ENCODE measurements around the gene ABLIM3.

GRCh38 chr5:149126906-149127305 is 14.4 kb upstream of the ABLIM3 start:
- TF ChIP-seq POLR2A (IDR thresholded peaks at IDR 0.05; ENCODE audit: low read length) (no peak), GATA1 (IDR thresholded peaks at IDR 0.05; ENCODE audit: low read depth, low read length) (no peak)
